Stimulated activated CD8-positive, alpha-beta memory T cell treated with anti-CD3 and anti-CD28 coated beads, Interleukin-15, amount 100 ng/mL, for 1 hour (primary cell): ENCODE results near the gene SLC25A23.
"Not testable (repeated sequence)": the region's sequence is repeated elsewhere in the genome, so short reads cannot be mapped to it uniquely, and the experiment has no call there.

Experiments
- DNase-seq: peaks from one replicate; pipeline ENCODE4 v3.0.0-alpha.2; 2020; ENCODE audit warnings: low read depth

SLC25A23 gene

DNA sequence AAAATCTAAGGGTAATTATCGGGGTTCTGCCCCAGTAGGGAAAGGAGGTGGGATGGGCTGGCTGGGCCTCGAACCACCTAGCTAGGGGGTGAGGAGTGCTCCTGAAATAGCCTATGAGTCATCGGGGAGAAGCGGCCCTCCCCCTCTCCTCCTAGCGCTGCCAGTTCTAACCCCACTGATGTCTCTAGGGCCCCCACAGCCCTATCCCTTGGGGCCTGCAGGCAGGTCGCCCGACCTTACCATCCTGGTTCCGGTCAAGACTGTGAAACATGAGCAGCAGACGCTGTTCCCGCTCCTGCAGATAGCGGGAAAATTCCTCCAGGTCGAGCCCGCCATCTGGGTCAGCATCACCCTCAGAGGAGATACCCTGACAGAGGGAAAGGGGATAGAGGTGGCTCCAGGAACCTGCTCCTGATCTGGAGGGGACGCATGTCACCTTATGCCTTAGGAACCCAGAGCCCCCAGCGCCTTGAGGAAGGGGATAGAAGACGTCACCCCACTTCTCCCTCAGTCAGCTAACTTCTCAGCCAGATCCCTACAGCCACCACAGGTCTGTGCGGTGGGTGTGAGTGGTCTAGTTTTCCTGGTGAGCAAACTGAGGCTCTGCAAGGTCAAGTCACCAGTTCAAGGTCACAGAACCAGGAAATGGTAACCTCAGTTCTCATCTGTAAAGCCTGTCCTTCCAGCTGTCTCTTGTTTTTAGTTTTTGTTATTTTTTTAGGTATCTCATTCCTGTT is 1.5 kb downstream of the SLC25A23 start:
- DNase-seq, result no peak

DNA sequence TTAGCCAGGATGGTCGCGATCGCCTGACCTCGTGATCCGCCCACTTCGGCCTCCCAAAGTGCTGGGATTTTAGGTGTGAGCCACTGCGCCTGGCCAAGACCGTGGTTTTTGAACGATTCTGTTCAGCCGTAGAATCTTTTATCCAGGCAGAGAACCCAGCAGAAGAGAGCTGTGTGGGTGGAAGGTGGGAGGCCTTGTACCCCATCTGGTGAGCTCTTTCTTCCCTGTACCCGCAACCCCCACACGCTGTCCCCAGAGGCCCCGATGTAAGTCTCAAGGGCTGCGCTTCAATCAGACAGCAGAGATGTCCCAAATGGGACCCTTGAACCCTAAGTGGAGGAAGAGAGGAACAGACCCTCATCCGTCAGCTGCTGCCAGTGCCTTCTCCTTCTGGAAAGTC is 3.7 kb downstream of the SLC25A23 start:
- no peak for DNase-seq

DNA sequence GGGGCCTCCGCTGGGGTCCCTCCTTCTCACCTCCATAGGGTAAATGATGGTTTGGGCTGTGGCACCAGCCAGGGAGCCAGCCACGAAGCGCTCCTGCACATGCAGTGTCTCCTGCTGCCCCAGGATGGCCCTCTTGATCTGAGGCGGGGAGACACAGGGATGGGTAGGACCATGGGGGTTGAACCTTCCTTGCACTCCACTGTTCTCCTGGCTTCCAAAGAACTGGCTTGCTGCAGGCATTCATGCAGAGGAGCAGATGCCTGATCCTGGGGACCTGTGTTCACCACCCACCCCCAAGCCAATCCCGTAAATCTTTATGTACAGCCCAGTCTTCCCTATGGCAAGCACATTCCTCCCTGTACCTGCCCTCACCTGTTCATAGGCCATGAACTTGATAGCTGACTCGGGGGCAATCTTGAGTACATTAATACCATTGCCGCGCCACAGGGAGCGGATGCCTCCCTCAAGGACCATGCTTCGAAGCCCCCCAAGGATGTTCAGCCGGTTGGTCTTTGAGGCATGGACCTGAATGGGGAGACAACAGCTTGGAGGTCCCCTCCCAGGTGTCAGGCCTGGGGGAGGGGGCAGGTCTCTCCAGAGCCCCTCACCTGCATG is 5.5 kb downstream of the SLC25A23 start:
- DNase-seq, result no peak

DNA sequence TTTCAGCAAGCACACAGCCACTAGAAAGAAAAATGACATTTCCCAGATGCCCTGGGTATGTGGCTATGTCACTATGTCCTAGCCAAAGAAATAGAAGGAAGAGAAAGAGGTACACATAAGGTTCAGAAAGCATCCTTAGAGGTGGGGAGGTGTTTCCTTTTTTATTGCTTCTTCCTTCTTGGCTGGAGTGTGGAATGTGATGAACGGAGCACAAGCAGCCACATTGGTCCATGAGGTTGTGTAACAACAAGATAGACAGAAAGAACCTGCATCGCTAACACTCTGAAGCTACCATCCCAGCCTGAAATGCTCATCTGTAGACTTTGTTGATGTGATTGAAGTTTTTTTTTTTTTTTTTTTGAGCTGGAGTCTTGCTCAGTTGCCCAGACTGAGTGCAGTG is 6.7 kb downstream of the SLC25A23 start:
- DNase-seq, result no peak

DNA sequence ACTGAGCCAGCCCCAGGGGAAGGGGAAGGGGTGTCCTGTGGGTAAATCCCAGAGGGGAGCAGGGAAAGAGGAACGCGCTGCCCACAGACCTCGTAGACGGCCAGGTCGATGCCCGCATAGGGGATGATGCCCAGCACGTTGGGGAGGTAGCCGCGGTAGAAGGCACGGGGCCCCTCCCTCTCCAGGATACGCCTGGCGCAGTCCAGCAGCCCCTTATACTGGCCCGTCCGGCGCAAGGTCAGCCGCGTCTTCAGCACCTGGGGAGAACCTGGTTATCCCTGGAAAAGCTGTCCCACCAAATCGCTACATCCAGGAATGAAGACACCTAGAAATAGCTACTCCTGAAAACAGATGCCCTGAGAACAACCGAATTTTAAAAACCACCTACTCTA is 7.4 kb downstream of the SLC25A23 start:
- DNase-seq, result no peak

DNA sequence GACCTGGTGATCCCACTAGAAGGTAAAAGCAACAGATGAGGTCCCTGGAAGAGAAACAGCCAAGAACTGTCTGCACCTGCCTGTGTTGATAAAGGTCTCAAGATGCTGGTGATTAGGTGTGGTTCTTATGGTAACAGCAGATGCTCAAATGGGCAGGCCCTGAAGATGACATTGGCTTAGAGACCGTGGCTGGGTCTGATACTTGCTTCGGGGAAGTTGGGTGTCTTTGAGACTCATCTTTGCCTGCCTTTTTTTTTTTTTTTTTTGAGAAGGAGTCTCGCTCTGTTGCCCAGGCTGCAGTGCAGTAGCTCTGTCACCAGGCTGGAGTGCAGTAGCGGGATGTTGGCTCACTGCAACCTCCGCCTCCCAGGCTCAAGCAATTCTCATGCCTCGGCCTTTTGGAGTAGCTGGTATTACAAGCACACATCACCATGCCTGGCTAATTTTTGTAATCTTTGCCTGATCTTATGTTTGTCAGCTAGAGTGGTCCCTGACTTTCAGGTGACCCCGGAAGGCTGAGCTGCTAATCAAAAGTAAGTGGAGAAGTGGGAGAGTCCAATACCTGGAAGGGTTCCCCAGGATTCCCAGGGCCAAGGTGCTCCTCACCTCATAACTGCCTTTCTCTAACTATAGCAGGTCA is 7.9 kb downstream of the SLC25A23 start:
- no peak for DNase-seq

DNA sequence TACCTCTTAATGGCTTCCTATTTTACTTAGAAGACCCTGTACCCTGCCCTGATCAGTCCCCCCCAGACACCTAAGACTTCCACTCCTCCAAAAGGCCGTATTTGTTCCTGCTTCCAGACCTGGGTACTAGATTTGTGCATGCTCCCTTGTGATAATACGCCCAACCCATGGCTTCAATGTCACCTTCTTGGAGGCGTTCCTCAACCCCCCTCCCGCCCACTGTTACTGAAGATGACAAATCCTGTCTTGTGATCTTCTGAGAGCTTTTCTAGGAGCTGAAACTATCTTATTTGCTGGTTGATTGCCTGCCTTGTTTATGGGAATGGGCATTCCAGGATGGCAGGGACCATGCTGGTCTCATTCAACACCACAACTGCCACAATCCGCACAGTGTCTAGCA is 9.4 kb downstream of the SLC25A23 start:
- no peak for DNase-seq

DNA sequence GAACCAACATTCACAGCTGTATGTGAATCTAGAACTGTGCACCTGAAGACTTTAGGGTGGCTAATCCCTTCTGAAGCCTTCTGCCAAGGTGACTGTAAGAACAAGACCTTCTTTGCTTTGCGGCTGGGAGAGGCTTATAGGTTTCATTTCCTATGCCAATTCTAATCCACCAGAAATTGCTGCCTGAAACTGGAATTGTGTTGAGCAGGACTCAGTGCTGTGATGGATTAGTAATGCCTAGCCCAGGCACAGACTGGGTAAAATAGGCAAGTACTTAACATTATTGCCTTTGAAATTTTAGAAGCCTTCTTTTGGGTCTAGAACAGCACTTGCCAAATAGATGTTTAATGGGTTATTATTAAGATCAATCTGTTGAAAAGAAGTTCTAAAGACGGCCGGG is 11.5 kb downstream of the SLC25A23 start:
- DNase-seq, result no peak

DNA sequence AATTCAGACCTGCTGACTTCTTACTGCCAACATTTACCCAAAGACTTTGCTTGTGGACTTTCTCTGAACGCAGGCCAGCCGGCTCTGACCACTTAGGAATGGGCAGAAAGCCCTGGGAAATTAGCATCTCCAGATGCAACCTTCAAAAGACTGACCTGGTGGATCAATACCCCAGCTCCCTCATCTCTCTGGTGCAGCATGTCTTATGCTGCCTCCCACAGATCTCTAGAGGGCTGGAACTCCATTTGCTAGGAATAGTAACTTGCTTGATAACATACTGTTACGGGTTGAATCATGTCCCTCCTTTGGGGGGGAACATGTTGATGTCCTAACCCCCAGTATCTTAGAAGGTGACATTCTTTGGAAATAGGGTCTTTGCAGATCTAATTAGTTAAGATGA is 13.1 kb downstream of the SLC25A23 start:
- no peak for DNase-seq

DNA sequence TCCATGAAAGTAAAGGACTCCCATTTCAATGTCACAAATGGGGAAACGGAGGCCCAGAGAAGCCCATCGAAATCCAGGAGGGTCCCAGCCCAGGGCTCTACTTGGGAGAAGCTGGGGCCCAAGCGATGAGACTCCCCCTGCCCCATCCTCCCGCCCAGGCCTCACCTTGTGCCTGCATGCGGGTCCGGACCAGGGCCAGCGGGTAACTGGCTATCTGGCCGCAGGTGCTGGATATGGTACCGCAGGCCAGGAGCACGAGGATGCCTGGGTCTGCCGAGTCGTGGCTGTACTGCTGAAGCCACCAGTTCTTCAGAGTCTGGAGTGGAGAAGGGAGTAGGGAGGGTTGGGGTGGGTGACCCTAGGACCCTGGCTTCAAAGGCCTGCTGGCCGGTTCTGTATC is 15.6 kb downstream of the SLC25A23 start:
- DNase-seq, result no peak

DNA sequence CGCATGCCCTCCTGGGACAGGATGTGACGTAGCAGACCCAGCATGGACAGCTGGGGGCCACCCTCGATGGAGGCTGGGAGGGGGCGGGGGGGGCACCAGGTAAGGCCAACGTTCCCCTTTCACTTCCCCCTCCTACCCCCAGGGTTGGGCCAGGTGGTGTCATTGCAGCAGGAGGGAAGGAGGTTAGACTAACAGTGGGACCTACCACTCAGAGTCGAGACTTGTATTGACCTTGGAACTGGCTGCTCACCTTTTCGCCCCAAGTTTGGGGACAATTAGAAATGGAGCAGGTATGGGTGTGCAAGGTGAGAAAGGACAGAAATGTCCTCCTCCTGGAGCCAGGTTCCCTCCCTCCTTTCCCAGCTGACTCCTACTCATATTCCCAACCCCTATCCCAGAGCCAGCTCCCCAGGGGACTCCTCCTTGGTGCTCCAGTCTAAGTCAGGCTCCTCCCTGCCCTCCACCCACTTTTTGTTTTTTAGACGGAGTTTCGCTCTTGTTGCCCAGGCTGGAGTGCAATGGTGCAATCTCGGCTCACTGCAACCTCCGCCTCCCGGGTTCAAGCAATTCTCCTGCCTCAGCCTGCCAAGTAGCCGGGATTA is 17.4 kb downstream of the SLC25A23 start:
- DNase-seq, result no peak

DNA sequence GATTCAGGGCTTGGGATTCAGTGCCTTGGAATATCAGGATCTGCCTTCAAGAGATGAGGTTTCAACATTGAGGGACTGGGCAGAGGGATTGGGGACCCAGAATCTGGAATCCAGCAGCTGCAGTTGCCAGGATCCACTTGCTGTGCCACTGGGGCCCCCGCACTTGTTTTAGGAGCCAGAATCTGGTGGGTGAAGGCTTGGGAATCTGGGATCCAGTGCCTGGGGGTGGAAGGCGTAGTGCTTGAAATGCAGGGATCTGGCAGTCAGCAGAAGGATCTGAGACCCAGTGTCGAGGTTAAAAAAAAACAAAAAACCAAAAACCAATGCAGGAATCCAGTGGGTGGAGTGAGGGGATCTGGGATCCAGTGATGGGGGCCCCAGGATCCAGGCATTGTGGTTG is 18.7 kb downstream of the SLC25A23 start:
- no peak for DNase-seq

DNA sequence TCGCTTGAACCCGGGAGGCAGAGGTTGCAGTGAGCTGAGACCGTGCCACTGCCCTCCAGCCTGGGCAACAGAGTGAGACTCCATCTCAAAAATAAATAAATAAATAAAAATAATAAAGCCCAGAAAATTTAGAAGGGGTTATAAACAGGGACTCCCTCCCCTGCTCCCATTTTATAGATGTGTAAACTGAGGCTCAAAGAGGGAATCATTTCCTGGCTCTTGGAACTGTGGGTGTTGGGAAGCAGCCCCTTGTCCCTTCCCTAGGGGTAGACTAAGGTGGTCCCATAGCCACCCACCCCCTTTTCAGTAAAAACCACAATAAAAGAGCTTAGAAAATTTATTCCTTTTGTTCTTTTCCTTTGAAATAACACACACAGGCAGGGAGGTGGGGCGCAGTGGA is 19.8 kb downstream of the SLC25A23 start:
- DNase-seq, result no peak

DNA sequence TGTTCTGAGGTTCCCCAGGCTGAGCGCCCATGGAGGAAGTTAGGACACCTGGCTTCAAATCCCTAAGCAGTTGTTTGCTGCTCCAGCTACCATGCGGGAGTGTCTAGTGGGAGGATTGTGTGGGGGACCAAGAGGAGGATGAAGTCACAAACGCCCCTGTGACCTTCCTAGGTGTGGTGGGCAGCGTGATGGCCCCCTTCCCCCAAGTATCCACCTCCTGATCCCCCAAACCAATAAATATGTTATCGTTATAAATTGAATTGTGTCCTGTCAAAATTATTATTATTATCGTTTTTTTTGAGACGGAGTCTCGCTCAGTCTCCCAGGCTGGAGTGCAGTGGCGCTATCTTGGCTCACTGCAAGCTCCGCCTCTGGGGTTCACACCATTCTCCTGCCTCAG is 25.9 kb downstream of the SLC25A23 start, which contains the start of gene SLC25A41:
Gene SLC25A41, minus strand, starts transcription at position 101 of the 400 bp plus-strand sequence. Its CDS starts 70 bp downstream, at position 31.
- no peak for DNase-seq

DNA sequence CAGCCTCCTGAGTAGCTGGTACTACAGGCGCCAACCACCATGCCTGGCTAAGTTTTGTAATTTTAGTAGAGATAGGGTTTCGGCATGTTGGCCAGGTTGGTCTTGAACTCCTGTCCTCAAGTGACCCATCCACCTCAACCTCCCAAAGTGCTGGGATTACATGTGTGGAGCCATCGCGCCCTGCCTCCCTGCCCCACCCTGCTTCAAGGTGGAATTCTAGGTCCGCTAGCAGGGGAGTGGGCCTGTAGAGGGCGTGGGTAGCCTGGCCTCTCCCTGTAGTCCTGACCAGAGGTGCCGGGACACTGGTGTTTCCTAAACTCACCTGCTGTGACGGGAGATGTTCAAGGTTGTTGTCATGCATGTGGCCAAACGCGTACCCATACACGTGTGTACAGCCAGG is 26.4 kb downstream of the SLC25A23 start:
- no peak for DNase-seq

DNA sequence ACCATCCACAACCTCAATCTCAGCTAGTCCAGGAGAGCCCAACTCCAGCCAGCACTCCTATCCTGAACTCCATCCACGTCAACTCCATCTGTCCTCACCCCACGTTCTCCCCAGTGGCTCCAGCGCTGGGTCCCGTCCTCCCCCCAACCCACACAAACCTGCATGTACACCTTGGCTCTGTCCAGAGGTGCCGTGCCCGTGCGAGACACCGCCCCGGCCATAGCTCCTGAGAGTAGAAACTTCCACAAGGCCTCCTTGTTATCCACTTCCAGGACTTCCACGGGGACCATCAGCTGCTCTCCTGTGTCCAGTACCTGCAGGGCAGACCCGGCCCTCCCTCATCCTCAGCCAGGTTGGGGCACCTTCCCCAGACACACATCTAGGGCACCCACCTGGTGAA is 27.7 kb downstream of the SLC25A23 start:
- DNase-seq, result no peak

DNA sequence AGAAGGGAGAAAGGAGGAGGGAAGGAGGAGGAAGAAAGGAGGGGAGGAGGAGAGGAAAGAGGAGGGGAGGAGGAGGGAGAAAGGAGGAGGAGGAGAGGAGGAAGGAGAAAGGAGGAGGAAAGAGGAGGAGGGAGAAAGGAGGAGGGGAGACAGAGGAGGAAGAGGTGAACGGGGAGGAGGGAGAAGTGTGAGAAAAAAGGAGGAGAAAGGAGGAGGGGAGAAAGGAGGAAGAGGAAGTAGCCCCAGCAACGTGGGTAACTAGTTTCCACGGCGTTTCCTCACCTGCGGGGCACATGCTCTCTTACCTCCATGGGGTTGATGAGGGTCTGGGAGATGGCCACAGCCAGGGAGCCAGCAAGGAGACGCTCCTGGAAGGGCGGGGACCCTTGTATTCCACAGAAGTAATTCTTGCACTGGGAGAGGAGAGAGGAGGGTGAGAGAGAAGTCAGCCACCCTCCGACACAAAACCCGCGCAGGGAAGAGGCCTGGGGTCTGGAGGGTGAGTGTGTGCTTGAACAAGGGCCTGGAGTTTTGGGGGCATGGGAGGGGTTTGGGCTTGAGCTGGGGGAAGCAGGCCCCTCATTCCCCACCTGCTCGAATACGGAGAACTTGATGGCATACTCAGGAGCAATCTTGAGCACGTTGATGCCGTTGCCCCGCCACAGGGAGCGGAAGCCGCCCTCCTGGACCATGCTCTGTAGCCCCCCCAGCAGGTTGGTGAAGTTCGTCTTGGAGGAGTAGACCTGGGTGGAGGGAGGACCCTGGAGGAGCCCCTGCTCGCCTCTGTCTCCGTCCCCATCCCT is 30.0 kb downstream of the SLC25A23 start:
- DNase-seq, result no peak

DNA sequence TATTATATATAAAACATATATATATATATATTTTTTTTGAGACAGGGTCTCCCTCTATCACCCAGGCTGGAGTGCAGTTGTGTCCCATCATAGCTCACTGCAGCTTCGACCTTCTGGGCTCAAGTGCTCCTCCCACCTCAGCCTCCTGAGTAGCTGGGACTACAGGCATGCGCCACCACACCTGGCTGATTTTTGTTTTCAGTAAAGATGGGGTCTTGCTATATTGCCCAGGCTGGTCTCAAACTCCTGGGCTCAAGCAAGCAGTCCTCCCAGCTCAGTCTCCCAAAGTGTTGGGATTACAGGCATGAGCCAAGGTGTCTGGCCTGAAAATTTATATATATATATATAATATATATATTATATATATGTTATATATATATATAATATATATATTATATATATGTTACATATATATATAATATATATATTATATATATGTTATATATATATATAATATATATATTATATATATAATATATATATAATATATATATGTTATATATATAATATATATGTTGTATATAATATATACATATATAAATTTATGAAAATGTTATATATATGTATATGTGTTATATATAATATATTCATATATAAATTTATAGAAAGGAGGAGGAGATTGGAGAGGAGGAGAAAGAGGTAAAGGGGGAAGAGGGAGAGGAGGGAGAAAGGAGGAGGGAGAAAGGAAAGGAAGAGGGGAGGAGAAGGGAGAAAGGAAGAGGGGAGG is 30.7 kb downstream of the SLC25A23 start:
- not testable (repeated sequence) for DNase-seq

DNA sequence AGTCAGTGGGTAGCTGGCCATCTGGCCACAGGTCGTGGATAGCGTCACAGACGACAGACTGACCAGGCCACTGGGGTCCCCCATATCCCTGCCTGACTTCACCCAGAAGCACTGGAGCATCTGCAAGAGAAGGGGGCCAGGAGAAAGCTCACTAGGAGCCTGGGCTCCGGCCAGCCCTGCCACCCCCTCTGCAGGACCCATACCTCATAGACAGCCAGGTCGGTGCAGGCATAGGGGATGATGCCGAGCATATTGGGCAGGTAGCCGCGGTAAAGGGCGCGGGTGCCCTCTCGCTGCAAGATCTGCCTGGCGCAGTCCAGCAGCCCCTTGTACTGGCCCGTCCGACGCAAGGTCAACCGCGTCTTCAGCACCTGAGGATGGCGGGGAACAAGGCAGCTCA is 32.5 kb downstream of the SLC25A23 start:
- DNase-seq, result no peak

DNA sequence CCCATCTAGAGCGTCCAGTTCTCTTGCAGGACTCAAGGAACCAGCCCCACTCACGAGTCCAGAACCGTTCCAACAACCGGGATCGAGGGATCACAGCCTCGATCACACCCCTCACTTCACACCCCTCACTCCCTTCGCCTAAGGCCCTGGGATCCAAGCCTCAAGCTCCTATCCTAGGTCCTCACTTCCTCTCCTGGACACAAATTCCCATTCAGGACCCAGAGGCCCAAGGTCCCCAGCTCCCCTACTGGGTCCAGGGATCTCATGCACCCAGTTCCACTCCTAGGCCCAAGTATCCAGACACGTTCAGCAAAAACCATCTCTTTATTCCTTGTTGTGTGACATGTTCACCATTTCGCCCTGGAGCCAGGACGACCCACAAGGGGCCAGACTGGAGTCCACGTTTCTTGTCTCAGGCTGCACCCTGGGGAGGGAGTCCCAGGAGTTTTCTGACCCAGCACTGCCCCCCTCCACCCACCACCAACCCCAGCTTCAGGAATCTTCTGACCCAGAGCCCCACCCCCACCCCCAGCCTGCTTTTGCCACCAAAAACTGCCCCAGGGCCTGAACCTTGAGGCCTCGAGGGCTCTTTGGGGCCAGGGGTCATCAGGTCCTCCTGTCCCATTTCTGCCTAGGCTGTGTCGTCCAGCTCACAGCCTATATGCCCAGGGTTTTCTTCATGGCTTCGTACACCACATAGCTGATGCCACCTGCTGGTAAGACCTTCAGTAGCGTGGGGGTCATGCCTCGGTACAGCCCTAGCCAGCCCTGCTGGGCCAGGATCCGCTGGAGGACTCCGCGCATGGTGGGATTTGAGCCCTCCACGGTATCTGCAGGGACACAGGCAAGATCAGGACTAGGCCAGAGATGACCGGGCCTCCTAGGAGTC is 33.6 kb downstream of the SLC25A23 start:
- no peak for DNase-seq
